Activated CD4-positive, alpha-beta T cell treated with anti-CD3 and anti-CD28 coated beads for 36 hours (primary cell): ENCODE data around the gene PLEKHM3. TPM values are rescaled to one million over a fixed set of nuclear protein-coding genes. Genes with fewer than 3 reads are reported as not detected.
"Not testable (repeated sequence)": the region's sequence is repeated elsewhere in the genome, so short reads cannot be mapped to it uniquely, and the experiment has no call there.

Source experiments
- ATAC-seq: fragments of 200-7000 bp; cut with Tn5 transposase; one replicate; pipeline ENCODE4 v1.10.0; 2021; ENCODE audit warnings: mild to moderate bottlenecking, moderate library complexity
- CTCF ChIA-PET: fragments of 350-600 bp; sonication (Branson Sonifier 250); formaldehyde crosslinking; loops from one replicate; lab custom pipeline; 2021; ENCODE audit warnings: antibody characterized with exemption; lab: Charles Lee
- POLR2A ChIA-PET: fragments of 350-600 bp; sonication (Branson Sonifier 250); formaldehyde crosslinking; loops from one replicate; lab custom pipeline; 2021; ENCODE audit warnings: antibody characterized with exemption, inconsistent platforms; lab: Charles Lee
- DNase-seq: peaks from one replicate; pipeline ENCODE4 v3.0.0-alpha.2; 2020
- H3K27ac Mint-ChIP-seq: one replicate; pipeline ENCODE4 v1.8.0; 2021; ENCODE audit warnings: mixed read lengths
- H3K27me3 Mint-ChIP-seq: one replicate; pipeline ENCODE4 v1.8.0; 2021; ENCODE audit warnings: mixed read lengths
- H3K36me3 Mint-ChIP-seq: one replicate; pipeline ENCODE4 v1.8.0; 2021; ENCODE audit warnings: low read depth, mixed read lengths
- H3K4me1 Mint-ChIP-seq: one replicate; pipeline ENCODE4 v1.8.0; 2021; ENCODE audit warnings: mixed read lengths
- H3K4me3 Mint-ChIP-seq: one replicate; pipeline ENCODE4 v1.8.0; 2021; ENCODE audit warnings: mild to moderate bottlenecking, moderate library complexity, mixed read lengths
- H3K9me3 Mint-ChIP-seq: one replicate; pipeline ENCODE4 v1.8.0; 2021; ENCODE audit warnings: low read depth, mixed read lengths
- intact Hi-C, 2 experiments: fragments of 100-400 bp; cut with DNase I in 1 of 2; cut with micrococcal nuclease in 1 of 2; formaldehyde crosslinking; loops; one replicate each; pipeline versions ENCODE4 v1.14.2 to v1.15.1; 2022 to 2024; cut with DNase I, micrococcal nuclease
- total RNA-seq, 2 experiments: library from RNA; stranded (reverse); gene quantifications; one replicate each; pipeline ENCODE4 v1.2.3, GENCODE V29; 2021

Gene PLEKHM3
- total RNA-seq, 2 experiments from 2014 or later: 4.5 to 5.2 TPM

- intact Hi-C loops: no loop called here
- no peaks in the 10 kb centered on the region for H3K27me3 Mint-ChIP-seq
- ChIA-PET POLR2A (no interaction called here), CTCF (interaction anchor here (1.1 kb wide), 1 partner anchor 17 kb away, joined by 3 read pairs; no protein-coding TSS in a partner anchor)
- H3K4me1 Mint-ChIP-seq: peaks cover 11% of the 10 kb centered on the region
- H3K9me3 Mint-ChIP-seq: peaks cover 11% of the 10 kb centered on the region
- H3K4me3 Mint-ChIP-seq: no peak overlapping the region
- ATAC-seq (no peak), DNase-seq (no peak)
- peaks cover 18% of the 10 kb centered on the region for H3K36me3 Mint-ChIP-seq
- no peak overlapping the region for H3K27ac Mint-ChIP-seq
Measured at GRCh38 chr2:207967121-207967520, 58.2 kb downstream of the PLEKHM3 start.

DNA sequence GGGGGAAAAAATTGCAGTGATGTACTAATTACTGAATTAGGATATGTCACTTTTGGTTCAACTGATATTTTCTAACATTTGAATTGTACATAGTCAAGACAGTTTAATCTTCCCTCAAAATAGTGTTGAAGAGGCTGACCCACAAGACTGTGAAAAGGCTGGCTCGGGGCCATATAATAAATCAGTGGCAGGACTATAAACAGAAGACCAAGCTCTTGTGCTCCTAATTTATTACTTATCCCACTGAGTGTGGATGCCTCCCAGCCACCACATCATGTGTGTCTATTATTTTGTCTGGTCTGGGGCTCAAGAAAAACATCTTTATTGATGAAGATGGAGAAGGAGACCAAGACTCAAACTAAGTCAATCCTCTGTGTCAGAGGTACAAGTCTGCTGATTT, 64.4 kb downstream of the PLEKHM3 start:
- ATAC-seq (no peak), DNase-seq (no peak)
- intact Hi-C loops: no loop called here
- Mint-ChIP-seq H3K27ac (no peak overlapping the region), H3K27me3 (no peaks in the 10 kb centered on the region), H3K4me1 (no peaks in the 10 kb centered on the region), H3K9me3 (peaks cover 16% of the 10 kb centered on the region), H3K36me3 (peaks cover 23% of the 10 kb centered on the region), H3K4me3 (no peak overlapping the region)
- CTCF ChIA-PET: interaction anchor here (0.6 kb wide), 1 partner anchor 214 kb away, joined by 4 read pairs; no protein-coding TSS in a partner anchor
- POLR2A ChIA-PET: no interaction called here

DNA sequence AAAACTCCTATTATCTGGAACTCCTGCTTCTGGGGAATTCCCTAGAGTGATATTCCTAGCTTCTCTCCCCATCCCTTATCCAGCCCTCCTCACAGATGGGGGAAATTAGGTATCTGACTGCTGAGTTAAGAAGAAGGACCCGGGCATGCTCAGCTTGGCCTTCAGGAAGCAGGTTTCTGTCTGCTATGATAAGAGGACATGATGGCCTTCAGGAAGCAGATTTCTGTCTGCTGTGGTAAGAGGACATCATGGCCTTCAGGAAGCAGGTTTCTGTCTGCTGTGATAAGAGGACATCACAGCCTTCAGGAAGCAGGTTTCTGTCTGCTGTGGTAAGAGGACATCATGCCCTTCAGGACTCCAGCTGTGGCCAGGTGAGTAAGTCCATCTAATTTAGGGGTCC, 65.2 kb downstream of the PLEKHM3 start:
- DNase-seq: no peak
- H3K9me3 Mint-ChIP-seq: peaks cover 16% of the 10 kb centered on the region
- no peak overlapping the region for H3K4me3 Mint-ChIP-seq
- peaks cover 21% of the 10 kb centered on the region for H3K36me3 Mint-ChIP-seq
- no peaks in the 10 kb centered on the region for H3K4me1 Mint-ChIP-seq
- H3K27me3 Mint-ChIP-seq: no peaks in the 10 kb centered on the region
- ChIA-PET POLR2A (no interaction called here), CTCF (interaction anchor here (0.6 to 0.7 kb wide), 2 partner anchors 9 to 215 kb away, joined by 4 read pairs; no protein-coding TSS in a partner anchor)
- intact Hi-C loops: no loop called here
- H3K27ac Mint-ChIP-seq: no peak overlapping the region
- ATAC-seq: no peak

DNA sequence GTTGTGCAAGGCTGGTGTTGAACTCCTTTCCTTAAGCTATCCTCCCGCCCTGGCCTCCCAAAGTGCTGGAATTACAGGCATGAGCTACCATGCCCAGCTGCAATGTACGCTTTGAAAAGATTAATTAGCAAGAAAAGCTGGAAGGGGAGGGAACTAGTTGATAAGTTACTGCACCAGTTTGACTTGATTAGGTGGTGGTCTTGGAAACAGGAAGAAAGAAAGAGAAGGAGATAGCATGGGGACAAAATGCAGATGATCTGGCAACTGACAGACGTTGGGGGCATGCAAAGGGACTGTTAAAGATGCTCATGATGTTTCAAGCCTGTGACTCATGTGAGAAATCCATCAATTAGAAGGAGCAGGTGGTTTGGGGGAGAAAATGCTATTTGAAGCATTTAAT, 68.6 kb downstream of the PLEKHM3 start:
- intact Hi-C loops: no loop called here
- Mint-ChIP-seq H3K27me3 (no peaks in the 10 kb centered on the region), H3K9me3 (peaks cover 1% of the 10 kb centered on the region), H3K27ac (no peak overlapping the region), H3K4me3 (no peak overlapping the region), H3K4me1 (no peaks in the 10 kb centered on the region), H3K36me3 (peaks cover 3% of the 10 kb centered on the region)
- ChIA-PET CTCF (interaction anchor here (0.8 to 1.3 kb wide), 2 partner anchors 99 to 114 kb away, joined by 3 read pairs; no protein-coding TSS in a partner anchor), POLR2A (no interaction called here)
- ATAC-seq (no peak), DNase-seq (no peak)

GRCh38 chr2:207955456-207955855, 69.9 kb downstream of the PLEKHM3 start:
- H3K4me1 Mint-ChIP-seq: no peaks in the 10 kb centered on the region
- no peak overlapping the region for H3K27ac Mint-ChIP-seq
- no peak overlapping the region for H3K4me3 Mint-ChIP-seq
- H3K9me3 Mint-ChIP-seq: no peaks in the 10 kb centered on the region
- ChIA-PET POLR2A (no interaction called here), CTCF (interaction anchor here (1.3 kb wide), 1 partner anchor 18 kb away, joined by 4 read pairs; no protein-coding TSS in a partner anchor)
- ATAC-seq: no peak
- intact Hi-C loops: no loop called here
- no peaks in the 10 kb centered on the region for H3K27me3 Mint-ChIP-seq
- DNase-seq: no peak
- peaks cover 3% of the 10 kb centered on the region for H3K36me3 Mint-ChIP-seq

DNA sequence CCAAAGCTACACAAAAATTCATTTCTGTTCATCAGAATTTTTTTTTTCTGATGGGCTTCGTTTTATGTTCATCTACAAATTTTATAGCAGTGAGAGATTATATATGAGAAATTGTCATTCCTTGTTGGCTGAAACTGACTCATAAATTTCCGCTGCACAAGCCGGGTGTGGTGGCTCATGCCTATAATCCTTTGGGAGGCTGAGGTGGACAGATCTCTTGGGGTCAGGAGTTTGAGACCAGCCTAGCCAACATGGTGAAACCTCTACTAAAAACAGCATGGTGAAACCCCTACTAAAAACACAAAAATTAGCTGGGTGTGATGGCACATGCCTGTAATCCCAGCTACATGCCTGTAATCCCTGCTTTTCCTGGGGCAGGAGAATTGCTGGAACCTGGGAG, 72.0 kb downstream of the PLEKHM3 start:
- intact Hi-C loops: no loop called here
- CTCF ChIA-PET: interaction anchor here (1.0 to 2.5 kb wide), 3 partner anchors 20 to 208 kb away, joined by 3 to 12 read pairs (median 3); no protein-coding TSS in a partner anchor
- Mint-ChIP-seq H3K4me1 (no peaks in the 10 kb centered on the region), H3K27ac (no peak overlapping the region), H3K9me3 (no peaks in the 10 kb centered on the region), H3K4me3 (no peak overlapping the region), H3K36me3 (peaks cover 3% of the 10 kb centered on the region), H3K27me3 (no peaks in the 10 kb centered on the region)
- POLR2A ChIA-PET: no interaction called here
- DNase-seq: no peak
- no peak for ATAC-seq

DNA sequence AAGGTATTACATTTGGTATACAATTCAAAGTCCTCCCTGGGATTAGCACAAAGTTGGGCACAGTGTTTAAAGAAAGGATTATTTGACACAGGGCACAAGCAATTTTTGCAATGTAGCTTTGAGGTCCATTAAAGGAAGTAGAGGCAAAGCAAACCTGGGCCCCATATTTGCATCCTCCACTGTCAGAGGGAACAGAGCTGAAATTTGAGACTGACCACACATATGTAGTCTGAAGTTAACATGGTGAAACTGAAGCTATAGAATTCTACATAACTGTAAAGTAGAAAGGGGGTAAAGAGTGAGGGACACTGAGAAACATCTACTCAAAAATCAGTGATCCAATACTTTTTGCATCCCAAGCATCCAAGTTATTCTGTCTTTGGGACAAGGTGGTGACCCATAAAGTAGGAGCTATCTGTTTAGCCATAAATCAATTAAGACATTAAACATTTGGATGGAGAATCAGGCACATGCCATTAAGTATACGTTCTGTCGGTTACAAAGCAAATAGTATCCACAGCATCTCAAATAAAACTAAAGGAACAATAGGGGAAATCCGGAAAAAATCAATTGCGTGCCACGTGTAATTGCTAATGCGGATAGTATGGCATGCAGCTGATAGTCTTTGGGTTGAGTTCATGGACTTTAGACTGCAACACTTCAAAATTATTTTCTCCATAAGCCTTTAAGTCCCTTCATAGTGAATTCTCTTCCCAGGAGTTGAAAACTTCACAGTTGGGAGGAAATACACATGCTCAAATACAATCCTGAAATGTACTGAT, 72.6 kb downstream of the PLEKHM3 start:
- ATAC-seq (no peak), DNase-seq (no peak)
- H3K27me3 Mint-ChIP-seq: no peaks in the 10 kb centered on the region
- H3K9me3 Mint-ChIP-seq: no peaks in the 10 kb centered on the region
- no peak overlapping the region for H3K4me3 Mint-ChIP-seq
- intact Hi-C loops: no loop called here
- ChIA-PET CTCF (interaction anchor here (1.0 to 2.5 kb wide), 3 partner anchors 21 to 207 kb away, joined by 3 to 12 read pairs (median 3); no protein-coding TSS in a partner anchor), POLR2A (no interaction called here)
- H3K27ac Mint-ChIP-seq: no peak overlapping the region
- no peaks in the 10 kb centered on the region for H3K4me1 Mint-ChIP-seq
- peaks cover 3% of the 10 kb centered on the region for H3K36me3 Mint-ChIP-seq

DNA sequence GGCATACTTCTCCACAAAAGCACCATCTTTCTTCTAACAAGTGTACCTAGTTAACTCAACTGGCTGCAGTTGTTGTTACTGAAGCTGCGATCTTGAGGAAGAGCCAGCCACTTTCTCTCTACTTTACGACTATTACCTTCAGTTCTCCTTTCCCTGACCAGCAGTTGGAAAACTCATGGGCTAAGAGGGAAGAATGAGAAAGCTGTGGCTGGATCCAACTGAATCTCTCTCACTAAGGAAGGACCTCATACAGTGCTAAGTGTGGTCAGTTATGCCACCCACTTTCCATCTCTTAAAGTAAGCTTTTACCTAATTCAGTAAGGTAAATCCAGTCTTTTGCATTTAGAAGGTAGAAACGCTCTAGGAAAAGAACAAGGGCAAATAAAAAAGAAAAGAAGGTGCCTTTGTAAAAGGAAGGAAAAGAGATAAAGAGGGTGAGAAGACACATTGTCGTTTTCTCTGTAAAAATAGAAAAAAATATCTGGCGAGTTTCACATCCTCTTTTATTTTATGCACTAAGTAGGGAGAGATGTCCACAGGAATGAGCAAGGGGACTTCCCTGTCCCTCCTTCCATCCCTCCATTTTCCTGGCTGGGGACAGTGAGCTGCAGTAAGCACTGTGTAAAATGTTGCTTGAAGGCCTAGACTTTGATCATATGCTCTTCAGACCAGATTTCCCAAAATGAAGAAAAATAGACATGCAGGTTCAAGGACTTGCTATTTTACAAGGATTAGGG, 73.4 kb downstream of the PLEKHM3 start:
- peaks cover 2% of the 10 kb centered on the region for H3K36me3 Mint-ChIP-seq
- no peaks in the 10 kb centered on the region for H3K4me1 Mint-ChIP-seq
- intact Hi-C loops: no loop called here
- ChIA-PET CTCF (interaction anchor here (1.0 to 2.5 kb wide), 2 partner anchors 21 to 28 kb away, joined by 3 to 12 read pairs; no protein-coding TSS in a partner anchor), POLR2A (no interaction called here)
- H3K27ac Mint-ChIP-seq: no peak overlapping the region
- no peaks in the 10 kb centered on the region for H3K9me3 Mint-ChIP-seq
- no peak overlapping the region for H3K4me3 Mint-ChIP-seq
- DNase-seq (no peak), ATAC-seq (no peak)
- H3K27me3 Mint-ChIP-seq: no peaks in the 10 kb centered on the region

DNA sequence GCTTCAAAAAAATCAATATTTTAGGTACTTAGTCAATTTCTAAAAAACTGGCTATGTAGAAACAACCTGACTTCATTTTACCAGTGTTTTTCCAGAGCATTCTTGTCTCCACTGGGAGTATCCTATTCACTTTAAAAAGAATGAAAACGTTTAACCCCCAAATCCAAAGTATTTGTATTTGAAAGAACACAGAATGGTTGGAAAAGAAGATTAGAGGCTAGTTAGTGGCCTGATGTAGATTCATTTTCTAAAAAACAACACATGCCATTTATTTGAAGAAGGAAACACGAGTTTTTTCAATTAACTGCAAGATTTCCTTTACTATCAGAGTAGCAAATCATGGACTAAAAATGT, 74.6 kb downstream of the PLEKHM3 start:
- Mint-ChIP-seq H3K27me3 (no peaks in the 10 kb centered on the region), H3K36me3 (peaks cover 2% of the 10 kb centered on the region), H3K4me3 (no peak overlapping the region), H3K9me3 (no peaks in the 10 kb centered on the region), H3K4me1 (no peaks in the 10 kb centered on the region), H3K27ac (no peak overlapping the region)
- DNase-seq: no peak
- POLR2A ChIA-PET: no interaction called here
- CTCF ChIA-PET: interaction anchor here (0.8 to 1.7 kb wide), 3 partner anchors 17 to 29 kb away, joined by 3 read pairs; no protein-coding TSS in a partner anchor
- no peak for ATAC-seq
- intact Hi-C loops: no loop called here

GRCh38 chr2:207950063-207950760, 75.1 kb downstream of the PLEKHM3 start:
- Mint-ChIP-seq H3K36me3 (peaks cover 3% of the 10 kb centered on the region), H3K4me1 (no peaks in the 10 kb centered on the region), H3K4me3 (no peak overlapping the region), H3K27ac (no peak overlapping the region), H3K27me3 (no peaks in the 10 kb centered on the region), H3K9me3 (no peaks in the 10 kb centered on the region)
- ChIA-PET CTCF (interaction anchor here (0.8 to 1.7 kb wide), 2 partner anchors 17 to 21 kb away, joined by 3 read pairs; no protein-coding TSS in a partner anchor), POLR2A (no interaction called here)
- DNase-seq: no peak
- intact Hi-C loops: no loop called here
- no peak for ATAC-seq

DNA sequence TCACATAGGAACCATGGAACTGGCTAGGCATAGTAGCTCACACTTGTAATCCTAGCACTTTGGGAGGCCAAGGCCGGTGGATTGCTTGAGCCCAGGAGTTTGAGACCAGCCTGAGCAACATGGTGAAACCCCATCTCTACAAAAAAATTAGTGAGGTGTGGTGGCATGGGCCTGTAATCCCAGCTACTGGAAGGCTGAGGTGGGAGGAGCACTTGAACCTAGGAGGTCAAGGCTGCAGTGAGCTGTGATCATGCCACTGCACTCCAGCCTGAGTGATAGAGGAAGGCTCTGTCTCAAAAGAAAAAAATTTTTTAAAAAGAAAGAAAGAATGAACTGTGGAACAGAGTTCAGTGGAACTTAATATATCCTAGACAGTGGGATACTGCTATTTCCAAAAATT, 76.1 kb downstream of the PLEKHM3 start:
- H3K9me3 Mint-ChIP-seq, intact Hi-C loops, POLR2A ChIA-PET, H3K4me3 Mint-ChIP-seq, ATAC-seq, H3K27ac Mint-ChIP-seq, H3K27me3 Mint-ChIP-seq, H3K4me1 Mint-ChIP-seq, DNase-seq: not testable (repeated sequence)
- peaks cover 10% of the 10 kb centered on the region for H3K36me3 Mint-ChIP-seq
- CTCF ChIA-PET: interaction anchor here (1.7 kb wide), 1 partner anchor 18 kb away, joined by 3 read pairs; no protein-coding TSS in a partner anchor
